NCI-H2107 treated with DMSO at 0.1 percent for 48 hours (cell line): ENCODE measurements around the gene POFUT2.
"Not testable (repeated sequence)": the region's sequence is repeated elsewhere in the genome, so short reads cannot be mapped to it uniquely, and the experiment has no call there.

ENCODE experiments used
- DNase-seq: peaks from one replicate; lab custom pipeline; 2025; ENCODE audit not compliant: unreplicated experiment; lab: John Stamatoyannopoulos, UW

Gene POFUT2

GRCh38 chr21:45326891-45327440, 39.3 kb upstream of the POFUT2 start:
- no peak for DNase-seq

GRCh38 chr21:45326169-45326851, 38.6 kb upstream of the POFUT2 start:
- no peak for DNase-seq

DNA sequence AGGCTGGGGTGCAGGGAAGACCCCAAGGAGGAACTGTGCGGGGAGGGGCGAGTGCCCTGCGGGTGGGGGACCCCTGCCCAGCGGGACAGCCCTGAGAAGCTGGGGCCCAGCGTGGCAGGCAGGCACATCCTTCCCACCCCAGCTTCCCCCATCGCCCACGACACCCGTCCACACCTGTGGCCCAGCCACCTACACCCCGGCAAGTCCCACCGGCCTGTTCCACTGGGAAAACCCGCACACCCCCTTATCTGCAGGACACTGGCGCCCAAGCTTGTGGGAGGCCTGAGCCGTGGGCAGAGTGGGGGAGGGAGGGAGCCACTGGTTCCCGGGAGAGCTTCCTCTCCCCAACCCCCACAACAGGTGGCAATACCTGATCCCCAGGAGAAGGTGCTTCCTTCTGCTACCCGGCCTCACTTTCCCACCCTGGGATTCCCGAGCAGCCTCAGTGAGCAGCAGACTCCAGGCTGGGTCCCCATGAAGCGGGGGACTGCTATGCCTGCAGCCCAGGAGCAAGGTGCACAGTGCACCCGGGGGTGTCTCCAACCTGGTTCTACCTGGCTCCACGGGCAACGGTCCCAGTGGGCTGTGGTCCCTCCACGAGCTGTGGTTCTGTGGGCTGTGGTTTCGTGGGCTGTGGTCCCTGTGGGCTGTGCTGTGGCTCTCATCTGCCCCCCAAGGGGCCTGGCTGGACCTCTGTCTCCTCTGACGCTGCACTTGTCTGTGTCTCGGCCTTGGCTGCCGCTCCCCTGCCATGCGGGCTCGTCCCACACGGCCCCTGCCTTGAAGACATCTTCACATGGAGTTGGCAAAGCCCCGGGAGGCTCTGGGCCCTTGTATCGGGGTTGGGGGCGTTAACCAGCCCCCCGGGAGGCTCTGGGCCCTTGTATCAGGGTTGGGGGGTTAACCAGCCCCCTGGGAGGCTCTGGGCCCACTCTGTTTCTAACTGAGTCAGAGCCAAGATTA, 37.8 kb upstream of the POFUT2 start:
- DNase-seq: no peak

DNA sequence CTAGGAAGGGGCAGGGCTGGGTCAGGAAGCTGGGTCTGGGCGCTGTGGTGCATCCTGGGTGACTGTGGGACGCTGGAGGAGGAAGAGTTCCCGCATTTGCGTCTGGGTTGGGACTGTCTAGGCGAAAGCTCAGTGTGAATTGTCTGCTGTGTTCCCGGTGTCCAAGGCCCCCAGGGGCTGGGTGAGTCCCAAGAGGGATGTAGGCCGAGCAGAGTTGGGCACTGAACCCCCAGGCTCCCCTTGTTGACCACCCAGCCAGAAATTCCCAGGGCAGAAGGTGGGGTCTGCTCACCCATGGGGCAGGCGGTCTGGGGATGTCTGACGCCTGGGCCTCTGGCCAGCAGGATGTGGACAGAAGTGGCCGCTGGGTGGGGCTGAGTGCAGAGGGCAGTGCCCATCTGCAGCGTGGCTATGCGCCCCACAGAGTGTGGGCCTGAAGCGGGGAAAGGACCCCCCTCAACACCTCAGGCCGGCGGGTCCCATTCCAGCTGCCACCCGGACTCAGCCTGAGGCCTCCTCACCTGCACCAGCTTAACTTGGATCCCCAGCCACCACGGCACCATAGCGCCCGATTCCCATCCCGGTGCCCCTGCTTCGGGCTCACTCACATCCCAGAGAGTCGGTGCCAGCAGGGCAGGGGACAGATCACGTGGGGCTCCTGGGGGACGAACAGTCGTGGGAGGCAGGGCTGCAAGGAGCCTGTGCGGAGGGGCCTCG, 37.0 kb upstream of the POFUT2 start:
- no peak for DNase-seq

DNA sequence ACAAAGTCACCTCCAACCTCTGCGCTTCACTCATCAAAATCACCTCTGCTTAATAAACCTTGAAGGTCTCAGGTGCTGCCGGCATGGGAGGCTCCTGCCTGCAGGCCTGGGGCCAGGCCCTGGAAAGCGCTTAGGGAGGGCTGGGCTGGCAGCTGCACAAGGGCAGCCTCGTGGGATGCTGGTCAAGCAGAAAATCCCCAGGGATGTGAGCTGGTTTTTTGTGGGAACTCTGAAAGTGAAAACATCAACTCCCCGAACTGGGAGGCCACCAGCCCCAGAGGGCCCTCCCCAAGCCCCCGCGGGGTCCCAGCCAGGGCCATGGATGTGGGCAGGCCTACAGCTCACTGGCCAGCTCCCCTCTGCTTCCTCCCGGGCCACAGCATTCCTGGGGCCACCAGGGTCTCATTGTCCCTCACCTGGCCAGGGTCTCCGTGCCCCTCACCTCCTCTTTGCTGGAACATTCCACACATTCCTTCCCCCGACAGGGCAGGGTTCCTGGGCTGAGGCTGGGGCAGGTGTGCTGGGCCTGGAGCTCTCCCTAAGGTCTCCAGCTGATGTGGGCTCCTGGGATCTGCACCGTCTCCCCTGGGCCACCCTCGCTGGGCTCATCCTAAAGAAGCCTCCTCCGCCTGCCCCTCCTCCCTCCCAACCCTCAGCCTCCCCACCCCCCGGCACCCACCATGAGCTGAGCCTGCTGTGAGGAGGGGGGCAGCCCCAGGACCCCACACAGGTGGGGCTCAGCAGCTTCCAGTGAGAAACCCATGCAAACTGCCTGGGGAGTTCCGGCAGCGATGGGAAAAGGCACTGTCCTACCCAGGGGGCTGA, 36.0 kb upstream of the POFUT2 start:
- DNase-seq: no peak

DNA sequence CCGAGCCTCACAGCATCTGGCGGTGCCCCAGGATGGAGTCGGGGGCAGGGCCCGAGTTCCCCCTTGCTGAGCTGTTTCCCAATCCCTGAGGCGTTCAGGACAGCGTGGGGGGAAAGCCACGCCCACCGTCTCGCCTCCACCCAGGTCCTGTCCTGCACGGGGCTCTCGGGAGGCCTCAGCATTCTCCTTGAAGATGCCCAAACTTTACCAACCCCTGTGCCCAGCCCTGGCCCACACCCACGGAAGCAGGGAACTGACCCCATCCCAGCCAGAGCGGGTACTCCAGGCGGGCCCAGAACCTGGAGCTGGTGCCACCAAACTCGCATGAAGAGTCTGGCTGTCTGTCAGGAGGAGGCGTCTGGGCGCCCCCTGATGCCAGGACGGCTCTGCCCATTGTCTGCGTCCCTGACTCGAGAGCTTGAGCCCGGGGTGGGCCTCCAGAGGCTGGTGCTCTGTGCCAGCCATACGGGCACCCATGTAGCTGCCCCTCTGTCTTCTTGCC, 35.3 kb upstream of the POFUT2 start:
- no peak for DNase-seq

DNA sequence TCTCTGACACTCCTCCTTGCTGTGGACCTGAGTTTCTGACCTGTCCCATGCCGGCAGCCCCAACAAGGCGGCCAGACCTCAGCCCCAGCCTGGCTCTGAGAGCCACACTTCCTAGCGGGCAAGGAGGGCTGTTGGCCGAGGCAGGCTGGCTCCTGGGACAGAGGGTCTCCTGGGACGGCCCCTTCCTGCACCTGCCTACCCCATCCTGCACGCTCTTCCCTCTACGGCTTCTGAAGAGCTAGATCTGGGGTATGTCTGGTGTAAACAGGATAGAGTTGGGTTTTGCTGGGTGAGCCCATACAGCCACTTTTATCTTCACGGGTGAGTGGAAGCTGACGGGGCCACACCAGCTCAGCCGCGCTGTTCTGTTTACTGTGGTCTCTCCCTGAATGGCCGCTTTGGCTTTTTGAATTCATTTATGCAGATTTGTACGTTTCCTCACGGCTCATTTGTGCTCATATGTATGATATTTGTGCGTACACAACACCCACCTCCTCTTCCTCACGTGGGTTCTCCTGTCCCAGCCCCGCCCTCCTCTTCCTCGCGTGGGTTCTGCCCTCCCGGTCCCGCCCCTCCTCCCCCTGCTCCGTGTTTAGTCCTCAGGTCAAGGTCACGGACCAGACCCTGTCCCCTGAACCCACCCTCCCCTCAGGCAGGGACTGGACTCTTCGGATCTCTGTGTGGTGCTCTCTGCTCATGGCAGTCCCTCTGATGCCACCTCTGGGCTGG, 34.7 kb upstream of the POFUT2 start:
- DNase-seq: no peak

DNA sequence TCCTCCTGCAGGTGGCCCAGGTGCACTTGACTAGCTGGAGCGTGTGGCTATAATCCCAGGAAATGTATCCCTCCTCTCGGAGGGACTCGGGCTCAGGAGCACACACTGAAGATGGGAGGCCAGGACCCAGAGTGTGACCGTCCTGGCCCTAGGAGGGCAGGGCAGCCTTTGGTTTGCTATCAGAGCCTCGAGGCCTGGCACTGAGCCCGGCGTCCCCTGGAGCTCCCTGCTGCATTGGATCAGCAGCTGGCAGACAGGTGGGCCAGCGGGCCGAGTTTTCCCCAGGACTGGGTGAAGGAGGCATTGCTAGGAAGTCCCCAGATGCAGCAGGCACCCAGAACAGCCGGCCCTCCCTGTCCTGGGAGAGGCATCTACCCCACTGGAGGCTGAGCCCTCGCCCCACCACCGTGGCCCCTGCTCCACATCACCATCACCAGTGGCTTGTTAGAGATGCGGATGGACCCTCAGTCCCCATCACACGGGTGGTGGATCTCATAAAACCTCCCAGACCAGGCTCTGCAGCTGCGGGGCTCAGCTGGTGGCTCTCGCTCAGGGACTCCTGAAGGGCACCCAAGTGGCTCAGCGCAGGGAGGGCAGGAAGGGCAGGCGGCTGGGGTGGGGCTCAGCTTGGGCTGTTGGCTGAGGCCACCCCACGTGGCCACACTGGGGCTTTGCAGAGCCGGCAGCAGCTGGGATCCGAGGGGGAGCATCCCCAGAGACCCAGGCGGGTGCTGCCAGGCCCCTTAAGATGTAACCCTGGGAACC, 32.7 kb upstream of the POFUT2 start:
- no peak for DNase-seq

GRCh38 chr21:45319461-45320211, 31.9 kb upstream of the POFUT2 start:
- no peak for DNase-seq

GRCh38 chr21:45318556-45319404, 31.1 kb upstream of the POFUT2 start:
- no peak for DNase-seq

- DNase-seq: no peak
Observed at GRCh38 chr21:45318146-45318555, 30.5 kb upstream of the POFUT2 start.

DNA sequence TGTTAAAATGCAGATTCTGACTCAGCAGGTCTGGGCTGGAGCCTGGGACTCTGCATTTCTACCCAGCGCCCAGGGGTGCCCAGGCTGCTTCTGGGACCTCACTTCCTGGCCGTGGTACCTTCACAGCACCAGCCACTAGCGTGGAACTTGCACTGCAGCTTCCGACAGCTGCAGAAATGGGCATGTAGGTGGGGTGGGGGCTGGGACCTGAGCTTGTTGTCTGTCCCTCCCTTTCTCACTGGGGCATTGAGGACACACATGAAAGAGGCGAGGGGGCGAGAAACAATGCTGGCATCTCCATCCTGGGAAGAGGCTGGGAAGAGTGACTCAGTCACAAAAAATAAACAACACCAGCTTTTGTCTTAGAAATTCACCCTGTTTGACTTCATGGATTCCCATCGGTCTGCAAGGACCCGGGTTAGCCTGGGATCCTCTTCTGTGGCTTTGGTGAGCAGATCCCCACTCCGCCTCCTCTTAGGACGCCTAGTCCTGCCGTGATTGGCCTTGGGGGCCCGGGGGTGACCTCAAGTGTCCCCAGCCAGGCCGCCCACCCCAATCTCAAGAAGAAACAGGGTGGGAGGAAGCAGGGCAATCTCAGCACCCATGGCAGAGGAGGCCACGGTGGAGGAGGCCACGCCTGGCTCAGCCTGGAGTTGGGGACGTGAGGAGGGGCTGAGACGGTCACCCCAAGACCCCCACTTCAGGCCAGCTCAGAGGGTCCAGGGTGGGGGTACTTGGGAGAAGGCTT, 29.9 kb upstream of the POFUT2 start:
- no peak for DNase-seq

GRCh38 chr21:45316871-45317397, 29.2 kb upstream of the POFUT2 start:
- no peak for DNase-seq

- DNase-seq: not testable (repeated sequence)
Observed at GRCh38 chr21:45315676-45316470, 28.2 kb upstream of the POFUT2 start.

DNA sequence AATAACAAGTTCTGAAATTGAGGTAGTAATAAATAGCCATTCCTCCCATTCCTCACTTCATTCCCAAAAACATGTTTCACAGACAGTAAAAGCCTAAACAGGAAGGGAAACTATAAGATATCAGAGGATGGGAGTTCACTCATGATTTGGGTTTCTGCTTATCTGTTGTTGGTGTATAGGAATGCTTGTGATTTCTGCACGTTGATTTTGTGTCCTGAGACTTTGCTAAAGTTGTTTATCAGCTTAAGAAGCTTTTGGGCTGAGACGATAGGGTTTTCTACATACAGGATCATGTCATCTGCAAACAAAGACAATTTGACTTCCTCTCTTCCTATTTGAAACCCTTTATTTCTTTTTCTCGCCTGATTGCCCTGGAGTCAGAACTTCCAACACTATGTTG, 26.0 kb upstream of the POFUT2 start:
- no peak for DNase-seq
